HG03439 (cell line): Measurements from ENCODE around the gene STX1A.

ENCODE experiments used
- ATAC-seq: cut with Tn5 transposase; IDR thresholded peaks from one replicate; pipeline ENCODE4 v1.9.1; 2021; ENCODE audit warnings: mild to moderate bottlenecking, moderate library complexity; ENCODE audit not compliant: unreplicated experiment

STX1A gene

DNA sequence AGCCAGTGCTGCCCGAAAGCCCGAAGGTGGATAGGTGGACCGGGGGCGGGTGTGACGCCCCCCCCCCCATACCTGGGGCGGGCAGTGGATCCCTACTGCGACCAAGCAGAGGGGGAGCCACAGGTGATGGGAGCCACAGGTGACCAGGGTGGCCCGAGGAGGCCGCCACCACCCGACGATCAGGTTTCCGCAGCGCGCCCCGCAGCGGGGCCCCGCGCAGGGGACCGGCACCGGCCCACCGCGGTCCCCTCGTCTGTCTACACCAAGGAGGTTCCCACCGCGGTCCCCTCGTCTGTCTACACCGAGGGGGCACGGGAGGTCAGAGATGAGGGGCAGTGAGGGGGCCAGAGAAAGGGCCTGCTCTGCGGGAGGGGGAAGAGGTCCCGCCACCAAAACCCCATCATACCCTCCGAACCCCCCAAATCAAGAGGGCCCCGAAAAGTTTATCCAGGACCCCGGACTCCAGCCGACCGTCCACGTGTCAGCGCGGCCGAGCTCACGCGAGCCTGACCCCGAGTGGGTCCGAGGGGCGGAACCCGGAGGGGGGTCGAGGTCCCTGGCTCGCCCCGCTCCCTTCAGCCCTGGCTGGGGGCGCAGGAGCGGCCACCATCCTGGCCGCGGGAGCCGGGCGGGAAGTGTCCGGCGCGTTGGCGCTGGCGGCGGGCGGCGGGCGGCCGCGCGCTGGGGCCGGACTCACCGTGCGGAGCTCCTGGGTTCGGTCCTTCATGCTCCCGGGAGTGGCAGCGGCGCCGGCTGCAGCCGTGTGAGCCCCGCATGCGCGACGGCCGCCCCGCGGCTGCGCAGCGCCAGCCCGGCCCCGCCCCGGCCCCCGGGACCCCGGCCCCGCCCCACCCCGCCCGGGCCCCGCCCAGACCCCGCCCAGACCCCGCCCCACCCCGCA, at the start of gene STX1A:
Gene STX1A (minus strand): TSS at position 765 of the 901 bp plus-strand sequence. CDS start 38 bp downstream, at position 727.
- ATAC-seq = peak; percentile 62

DNA sequence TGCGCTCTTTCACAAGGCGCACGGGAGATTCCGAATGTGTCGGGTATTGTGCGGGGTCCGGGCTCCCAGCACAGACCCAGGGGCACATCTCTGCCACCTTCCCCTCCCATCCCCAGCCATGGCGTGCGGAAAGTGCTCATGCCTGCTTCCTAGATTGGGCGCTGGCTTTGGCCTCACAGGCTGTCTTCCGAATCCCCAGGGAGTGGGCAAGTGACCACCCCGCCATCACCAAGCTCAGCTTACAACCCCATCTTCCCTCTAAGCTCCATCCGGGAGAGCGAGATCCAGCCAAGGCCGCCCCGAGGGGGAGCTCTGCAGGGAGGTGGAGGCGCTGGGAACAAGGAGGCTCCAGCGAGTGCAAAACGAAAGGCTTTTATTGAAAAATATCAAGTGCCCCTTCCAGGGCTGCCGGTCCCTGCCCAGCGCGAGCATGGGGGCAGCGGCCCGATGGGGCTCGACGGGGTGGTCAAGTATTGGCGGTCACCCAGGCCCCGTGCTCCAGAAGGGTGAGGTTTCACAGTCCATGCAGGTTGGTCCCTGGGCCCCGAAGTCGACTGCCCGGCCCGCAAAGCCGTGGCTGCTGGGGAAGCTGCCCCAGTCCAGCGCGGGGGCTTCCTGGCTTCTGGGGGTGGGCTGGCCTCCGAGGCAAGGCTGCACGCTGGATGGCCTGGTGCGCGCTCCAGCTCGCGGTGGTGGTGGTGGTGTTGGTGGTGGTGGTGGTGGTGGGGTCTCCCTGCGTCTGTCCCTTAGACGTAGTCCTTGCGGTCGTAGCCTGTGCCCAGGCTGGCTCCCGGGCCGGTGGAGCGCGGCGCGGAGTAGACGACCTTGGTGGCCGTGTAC, 49.4 kb upstream of the STX1A start:
- no peak for ATAC-seq

DNA sequence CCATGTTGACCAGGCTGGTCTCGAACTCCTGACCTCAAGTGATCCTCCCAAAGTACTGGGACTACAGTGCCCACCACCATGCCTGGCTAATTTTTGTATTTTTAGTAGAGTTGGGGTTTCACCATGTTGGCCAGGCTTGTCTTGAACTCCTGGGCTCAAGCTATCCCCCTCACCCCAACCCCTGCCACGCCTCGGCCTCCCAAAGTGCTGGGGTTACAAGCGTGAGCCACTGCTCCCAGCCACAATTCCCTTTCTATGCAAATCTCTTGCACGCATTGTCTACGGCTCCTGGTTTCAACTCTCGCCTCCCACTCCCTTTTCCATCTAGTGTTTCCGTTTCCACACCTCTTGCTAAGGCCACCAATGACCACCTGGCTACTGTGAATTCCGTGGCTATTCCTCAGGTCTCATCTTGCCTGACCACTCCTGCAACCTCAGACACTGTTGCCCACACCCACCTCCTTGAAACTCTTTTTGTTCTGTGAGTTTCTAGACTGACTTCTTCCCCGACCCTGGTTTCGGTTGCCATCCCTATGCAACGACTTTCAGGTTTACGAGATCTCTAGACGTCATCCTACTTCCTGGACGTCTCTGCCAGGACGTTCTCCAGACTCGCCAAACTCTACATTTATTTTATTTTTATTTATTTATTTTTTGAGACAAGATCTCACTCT, 47.2 kb upstream of the STX1A start:
- ATAC-seq = no peak

DNA sequence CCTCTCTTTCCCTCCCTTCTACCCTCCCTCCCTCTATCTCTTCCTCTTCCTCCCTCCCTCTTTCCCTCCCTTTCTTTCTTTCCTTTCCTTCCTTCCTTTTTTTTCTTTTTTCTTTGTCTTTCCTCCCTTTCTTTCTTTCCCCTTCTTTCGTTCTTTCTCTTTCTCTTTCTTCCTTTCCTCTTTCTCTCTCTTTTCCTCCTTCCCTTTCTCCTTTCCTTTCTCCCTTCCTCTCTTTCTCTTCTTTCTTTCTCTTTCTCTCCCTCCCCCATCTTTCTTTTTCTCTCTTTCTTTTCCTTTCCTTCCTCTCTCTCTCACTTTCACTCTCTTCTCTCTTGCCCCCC, 43.2 kb upstream of the STX1A start:
- ATAC-seq = no peak

DNA sequence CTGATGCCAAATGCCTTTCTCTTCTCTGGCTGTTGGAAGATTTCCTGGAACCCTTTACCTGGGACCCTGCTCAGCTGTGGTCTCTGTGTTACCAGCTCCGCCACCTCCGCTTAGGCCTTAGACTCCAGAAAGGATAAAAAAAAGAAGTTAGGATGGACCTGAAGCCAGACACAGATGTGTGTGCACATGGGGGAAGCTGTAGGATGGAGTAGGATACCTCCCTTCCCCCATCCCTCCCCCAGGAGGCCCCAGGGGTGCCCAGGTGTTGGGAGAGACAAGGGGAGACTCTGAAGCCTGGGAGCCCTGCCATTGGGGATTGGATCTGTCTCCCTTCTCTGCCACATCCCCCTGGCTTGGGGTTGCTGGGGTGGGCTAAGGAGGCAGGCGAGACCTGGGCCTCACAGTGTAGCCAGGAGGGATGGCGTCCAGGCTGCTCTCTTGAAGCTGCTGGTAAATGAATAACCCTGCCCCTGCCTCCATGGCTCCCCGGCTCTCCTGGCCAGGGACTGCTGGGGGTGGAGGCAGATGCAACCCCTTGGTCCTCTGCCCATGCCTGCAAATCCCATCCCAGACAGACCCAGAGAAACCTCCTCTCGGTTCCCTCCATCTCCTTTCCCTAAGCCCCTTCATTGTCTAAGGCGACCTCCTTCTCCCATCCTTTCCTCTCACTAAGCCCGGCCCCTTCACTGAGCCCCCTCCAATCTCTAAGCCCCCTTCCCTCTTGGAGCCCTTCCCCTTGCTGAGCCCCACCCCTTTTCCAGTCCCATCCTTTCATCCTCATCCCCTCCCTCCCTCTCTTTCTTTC, 42.6 kb upstream of the STX1A start:
- no peak for ATAC-seq

DNA sequence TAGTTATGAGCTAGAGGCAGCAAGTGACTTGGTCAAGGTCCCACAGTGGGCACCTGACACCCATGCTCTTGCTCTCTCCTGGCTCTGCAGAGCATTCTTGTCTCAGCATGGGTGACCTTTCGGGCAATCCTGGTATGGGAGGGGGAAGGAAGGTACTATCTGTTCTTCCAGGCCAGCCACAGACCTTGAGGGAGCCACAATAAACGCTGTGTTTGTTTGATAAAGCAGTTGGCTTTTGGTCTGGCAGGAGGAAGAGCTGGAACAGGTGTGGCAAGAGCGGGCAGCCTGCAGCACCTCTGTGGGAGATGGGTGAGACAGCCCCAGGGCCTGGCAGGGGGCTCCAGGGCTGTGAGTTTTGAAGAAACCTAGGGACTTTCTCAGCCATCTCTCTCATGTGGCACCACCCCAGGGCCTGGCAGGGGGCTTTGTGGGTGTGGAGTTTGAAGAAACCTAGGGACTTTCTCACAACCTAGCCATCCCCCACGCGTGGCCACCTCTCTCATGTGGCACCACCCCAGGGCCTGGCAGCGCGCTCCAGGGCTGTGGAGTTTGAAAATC, 39.2 kb upstream of the STX1A start:
- ATAC-seq = no peak

DNA sequence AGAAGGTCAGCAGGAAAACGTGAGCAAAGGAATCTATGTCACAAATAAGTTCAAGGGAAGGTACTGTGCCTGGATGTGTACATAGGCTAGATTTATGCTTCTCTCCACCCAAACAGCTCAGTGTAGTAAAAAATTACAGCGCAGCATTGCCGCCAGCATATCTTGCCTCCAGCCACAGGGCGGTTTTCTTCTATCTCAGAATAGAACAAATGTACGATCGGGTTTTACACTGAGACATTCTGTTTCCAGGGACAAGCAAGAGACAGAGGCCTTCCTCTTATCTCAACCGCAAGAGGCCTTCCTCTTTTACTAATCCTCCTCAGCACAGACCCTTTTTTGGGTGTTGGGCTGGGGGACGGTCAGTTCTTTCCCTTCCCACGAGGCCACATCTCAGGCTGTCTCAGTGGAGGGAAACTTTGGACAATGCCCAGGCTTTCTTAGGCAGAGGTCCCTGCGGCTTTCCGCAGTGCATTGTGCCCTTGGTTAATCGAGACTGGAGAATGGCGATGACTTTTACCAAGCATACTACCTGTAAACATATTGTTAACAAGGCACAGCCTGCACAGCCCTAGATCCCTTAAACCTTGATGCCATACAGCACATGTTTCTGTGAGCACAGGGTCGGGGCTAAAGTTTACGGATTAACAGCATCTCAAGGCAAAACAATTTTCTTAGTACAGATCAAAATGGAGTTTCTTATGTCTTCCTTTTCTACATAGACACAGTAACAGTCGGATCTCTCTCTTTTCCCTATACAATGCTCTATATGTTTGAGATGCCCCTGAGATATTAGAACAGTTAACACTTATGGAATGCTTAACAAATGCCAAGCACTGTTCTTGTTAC, 30.7 kb upstream of the STX1A start:
- ATAC-seq = no peak

DNA sequence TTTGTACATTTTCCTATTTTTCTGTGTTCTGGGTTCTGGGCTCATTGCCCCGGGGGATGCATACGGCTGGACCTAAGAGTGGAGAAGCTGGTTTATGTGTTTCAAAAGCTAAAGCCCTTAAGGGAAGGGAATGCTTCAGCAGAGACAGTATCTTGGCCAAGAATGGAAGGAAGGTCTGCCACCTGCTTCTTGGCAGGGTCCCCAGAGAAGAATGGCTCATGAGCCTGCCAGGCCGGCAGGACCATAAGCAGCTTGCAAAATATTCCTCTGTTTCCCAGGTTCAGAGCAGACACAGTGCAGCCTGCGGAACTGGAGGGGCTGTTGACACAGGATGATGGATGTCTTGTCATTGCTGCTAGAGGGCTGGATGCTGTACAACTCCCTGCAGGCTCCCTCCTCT, 26.9 kb upstream of the STX1A start:
- ATAC-seq = no peak

DNA sequence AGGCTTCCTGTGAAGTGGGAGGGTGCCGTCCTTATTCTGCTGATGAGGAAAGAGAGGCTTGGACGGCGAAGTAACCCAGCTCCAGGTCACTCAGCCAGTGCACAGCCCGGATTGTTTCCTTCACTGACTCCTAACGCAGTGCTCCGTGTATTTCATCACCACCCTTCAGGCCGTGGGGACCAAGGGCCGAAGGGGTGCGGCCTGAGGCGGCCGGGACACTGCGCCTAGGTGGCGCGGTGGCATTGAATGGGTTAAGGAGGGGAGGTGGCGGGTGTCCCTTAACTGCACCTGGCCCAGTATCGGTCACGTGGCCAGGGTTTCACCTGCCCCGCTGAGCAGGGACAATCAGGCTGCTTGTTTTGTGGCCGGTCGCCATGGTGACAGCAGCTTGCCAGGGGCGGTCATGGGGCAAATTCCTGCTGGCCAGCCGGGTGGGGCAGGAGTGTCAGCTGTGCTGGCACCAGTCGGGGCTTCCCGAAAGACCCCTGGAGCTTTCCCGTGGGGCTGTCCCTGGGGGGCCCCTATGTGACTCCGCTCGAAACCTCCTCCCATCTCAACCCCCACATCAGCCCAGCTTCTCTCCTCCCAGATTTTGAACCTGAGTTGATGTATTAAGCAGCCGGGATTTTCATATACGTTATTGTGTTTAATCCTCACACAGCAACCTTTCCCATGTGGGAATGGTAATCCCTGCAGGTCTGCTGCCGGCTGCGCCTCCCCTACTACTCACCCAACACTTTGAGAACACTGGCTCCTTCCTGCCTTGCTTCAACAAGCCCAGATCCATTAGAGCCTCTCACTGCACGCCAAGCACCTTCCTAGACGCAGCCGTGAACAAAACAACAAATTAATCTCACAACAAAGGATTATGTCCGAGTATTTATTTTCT, 23.5 kb upstream of the STX1A start:
- ATAC-seq = no peak

DNA sequence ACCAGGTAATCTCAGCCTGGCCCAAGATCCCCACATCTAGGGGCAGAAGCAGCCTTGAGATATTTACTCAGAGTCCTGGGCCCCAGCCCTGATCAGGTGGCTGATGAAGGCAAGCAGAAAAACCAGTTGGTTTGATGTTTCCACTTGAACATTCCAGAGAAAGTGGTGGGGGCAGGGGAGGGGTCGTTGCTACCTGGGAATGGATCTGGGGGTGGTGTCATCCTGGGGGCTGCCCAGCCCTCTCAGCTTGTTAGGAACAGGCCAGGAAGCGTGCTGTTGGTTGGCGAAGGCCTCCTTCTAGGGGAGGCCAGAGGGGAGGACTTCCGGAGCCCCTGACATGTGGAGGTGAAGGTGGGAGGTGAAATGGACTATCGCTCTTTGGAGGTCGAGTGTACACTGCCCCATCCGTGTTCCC, 22.9 kb upstream of the STX1A start:
- ATAC-seq = no peak

DNA sequence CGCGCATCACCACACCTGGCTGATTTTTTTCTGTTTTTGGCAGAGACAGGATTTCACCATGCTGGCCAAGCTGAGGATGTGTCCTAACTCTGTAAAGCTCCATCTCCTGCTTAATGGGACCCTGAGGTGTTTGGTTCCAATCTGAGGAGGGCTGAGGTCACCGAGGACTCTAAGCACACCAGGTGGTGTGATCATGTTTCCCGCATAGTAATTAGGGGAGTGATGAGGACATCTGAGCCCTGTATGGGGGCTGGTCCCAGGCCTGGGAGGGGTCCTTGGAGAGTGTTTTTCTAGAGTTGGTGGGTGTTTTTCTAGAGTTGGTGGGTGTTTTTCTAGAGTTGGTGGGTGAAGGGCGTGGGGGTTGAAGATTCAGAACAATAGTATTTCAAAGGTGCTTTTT, 22.1 kb upstream of the STX1A start:
- no peak for ATAC-seq

DNA sequence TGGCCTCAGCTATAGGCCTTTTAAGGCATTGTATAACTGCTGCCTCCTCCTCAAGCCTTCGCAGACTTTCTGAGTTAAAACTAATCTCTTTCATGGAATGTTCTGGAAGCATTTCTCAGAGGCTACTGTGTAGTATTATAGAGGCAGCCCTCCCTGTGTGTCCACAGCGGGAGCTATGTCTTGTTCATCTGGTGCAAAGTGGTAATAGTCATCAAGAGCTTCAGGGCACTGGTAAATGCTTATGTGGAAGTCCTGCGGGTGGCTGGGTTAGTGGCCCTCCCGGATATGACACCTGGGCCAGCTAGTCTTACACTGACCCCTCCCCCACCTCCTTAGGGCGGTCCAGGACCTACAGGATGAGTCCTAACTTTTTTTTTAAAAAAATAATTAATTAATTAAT, 21.3 kb upstream of the STX1A start:
- ATAC-seq = no peak

DNA sequence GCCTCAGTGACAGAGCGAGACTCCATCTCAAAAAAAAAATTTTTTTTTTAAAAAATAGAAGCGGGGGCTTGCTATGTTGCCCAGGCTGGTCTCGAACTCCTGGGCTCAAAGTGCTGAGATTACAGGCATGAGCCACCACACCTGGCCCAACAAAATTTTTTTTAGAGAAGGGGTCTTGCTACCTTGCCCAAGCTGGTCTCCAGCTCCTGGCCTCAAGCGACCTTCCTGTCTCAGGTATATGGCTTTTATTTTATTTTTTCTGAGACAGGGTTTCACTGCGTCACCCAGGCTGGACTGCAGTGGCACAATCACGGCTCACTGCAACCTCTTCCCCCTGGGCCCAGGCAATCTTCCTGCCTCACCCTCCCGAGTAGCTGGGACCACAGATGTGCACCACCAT, 20.7 kb upstream of the STX1A start:
- ATAC-seq = no peak

DNA sequence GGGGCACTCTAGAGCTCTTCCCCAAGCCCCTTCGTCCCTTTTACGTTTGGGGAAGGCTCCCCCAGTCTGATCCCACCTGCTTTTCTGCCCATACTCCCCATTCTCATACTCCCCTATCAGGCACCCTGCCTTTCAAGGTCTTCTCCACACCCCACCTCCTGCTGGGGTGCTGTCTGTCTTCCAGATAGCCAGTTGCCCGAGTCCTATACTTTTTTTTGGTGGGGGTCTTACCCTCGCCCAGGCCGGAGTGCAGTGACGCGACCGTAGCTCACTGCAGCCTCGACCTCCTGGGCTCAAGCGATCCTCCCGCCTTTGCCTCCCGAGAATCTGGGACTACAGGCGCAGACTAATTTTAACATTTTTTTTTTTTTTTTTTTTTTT, 19.9 kb upstream of the STX1A start:
- ATAC-seq = no peak

DNA sequence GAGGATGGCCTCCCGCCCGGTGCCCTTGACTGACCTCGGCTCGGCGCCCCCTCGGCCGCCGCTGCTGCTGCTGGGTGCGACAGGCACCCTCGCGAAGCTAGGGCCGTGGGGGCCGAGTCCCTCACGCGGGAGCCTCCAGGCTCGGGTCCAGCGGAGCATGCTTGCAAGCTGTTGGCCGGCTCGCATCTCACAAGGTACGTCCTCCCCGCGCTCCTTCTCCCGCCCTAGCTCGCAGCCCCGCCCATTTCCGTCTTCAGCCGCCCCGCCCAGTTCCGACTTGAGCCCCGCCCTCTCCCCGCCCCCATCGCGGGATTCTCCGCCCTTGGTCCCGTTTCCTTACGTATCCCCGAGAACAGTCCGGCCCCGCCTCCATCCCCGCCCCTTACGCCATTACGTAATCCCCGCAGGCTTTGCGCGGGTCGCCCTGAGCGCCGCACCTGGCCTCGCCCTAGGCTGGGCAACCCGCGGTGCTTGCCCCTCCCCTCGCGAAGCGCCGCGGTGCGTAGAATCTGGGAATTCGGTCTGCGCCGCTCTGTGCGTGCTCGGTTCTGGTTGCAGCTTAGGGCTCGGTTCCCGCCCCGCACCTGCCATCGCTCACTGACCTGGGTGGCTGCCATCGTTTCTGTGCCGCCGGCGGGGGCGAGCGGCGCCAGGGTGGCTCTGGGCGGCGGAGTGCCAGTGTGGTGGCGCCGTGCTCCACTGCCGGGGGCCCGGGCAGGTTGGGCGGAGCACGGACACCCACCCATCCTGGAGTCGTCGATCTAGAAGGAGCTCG, 19.3 kb upstream of the STX1A start, which contains the start of gene ABHD11:
Gene ABHD11 (minus strand): TSS at position 191 of the 775 bp plus-strand sequence. CDS start 32 bp downstream, at position 159.
- ATAC-seq = peak; percentile 83

DNA sequence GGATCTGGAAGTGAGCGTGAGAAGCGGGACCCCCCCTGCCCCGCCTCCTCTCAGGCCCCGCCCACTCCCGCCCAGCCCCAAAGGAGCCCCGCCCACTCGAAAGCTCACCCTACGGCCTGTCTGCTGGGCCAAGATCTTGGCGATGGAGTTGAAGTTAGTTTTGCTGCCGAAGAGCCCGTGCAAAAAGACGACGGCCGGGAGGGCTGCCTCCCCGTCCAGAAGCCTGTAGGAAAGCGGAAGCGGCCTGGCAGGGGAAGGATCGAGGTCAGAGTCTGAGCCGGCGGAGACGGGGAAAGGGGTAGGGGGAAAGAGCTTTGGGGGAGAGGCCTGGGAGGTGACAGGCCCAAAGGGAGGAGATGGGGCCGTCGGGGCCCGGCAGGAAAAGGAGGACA, 18.7 kb upstream of the STX1A start:
- no peak for ATAC-seq

DNA sequence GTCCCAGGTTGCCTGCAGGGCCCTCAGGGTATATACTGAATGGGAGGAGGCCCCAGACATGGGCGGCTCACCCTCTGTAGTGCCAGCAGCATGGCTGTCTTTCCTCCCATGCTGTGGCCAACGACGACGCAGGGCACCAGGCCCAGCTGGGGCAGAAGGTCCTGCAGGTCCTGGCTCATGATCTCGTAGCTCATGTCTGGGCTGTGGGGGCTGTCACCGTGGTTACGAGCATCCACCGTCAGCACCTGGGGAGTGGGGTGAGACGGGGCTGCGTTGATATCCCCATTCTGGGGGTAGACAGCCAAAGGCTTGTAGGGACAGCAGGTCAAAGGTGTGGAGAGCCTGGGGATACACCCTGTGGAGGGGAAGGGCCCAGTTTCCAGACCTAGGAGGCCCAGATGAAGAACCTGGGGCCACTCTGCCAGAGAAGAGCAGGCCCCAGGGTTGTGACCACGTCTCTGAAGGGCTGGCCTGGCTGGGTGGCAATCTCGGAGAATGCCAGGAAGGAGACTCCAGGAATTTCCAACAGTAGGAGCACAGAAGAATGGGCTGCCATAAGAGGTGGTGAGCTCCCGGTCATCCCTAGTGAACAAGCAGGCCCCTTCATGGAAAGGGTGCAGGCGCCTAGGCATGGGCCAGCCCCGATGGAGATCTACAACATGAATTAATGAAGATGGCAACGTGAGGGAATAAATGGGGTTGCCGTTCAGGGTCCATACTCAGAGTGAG, 18.2 kb upstream of the STX1A start:
- ATAC-seq = no peak
